NCI-H1694 (cell line): ENCODE results near the gene NRM.
"Not testable (repeated sequence)": the region's sequence is repeated elsewhere in the genome, so short reads cannot be mapped to it uniquely, and the experiment has no call there.

Source experiments
- DNase-seq: peaks from one replicate; lab custom pipeline; 2025; lab: John Stamatoyannopoulos, UW

Gene NRM

GRCh38 chr6:30720738-30721197 is 30.0 kb upstream of the NRM start:
- no peak for DNase-seq

- DNase-seq: peak; percentile 95
Measured at GRCh38 chr6:30719791-30720737, 29.3 kb upstream of the NRM start, which contains the start of gene TUBB. Gene TUBB (plus strand): TSS chr6:30720352. CDS start chr6:30720507, 155 bp downstream.

DNA sequence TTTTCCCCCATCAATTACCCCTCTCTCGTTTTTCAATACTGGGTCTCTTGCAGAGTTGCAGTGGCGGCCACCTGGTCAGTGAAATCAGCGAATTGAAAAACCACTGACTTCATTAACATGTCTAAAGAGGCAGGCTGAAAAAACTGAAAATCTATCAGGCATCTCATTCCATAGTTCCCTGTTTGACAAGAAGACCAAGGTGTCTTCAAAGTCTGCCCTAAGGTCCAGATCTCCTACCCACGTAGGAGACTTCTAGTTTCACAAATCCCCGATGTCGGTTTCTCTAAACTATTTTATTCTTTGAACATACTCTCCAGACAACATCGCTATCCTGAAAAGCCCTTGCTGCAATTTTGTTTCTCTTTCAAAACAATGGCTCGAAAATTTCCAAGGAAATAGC is 28.6 kb upstream of the NRM start:
- no peak for DNase-seq

DNA sequence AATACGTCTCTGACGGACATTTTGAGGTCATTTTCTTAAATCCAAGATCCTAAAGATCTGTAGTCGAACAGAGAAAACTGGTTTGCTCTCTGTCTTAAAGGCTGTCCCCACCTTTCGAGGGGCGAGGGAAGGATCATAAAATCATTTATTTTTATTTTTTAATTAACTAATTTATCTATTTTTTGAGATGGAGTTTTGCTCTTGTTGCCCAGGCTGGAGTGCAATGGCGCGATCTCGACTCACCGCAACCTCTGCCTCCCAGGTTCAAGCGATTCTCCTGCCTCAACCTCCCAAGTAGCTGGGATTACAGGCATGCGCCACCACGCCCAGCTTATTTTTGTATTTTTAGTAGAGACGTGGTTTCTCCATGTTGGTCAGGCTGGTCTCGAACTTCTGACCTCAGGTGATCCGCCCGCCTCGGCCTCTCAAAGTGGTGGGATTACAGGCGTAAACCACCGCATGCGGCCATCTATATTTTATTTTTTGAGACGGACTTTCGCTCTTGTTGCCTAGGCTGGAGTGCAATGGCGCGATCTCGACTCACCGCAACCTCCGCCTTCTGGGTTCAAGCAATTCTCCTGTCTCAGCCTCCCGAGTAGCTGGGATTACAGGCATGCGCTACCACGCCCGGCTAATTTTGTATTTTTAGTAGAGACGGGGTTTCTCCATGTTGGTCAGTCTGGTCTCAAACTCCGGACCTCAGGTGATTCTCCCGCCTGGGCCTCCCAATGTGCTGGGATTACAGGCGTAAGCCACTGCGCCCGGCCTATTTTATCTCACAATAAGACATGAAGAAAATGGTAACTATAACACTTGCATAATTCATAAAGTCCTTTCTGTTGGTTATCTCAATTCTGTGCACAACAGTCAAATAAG is 27.3 kb upstream of the NRM start:
- DNase-seq: not testable (repeated sequence)

- DNase-seq: peak; percentile 98
Measured at GRCh38 chr6:30717129-30717844, 26.5 kb upstream of the NRM start, which contains the start of gene MDC1. Gene MDC1 (minus strand): TSS chr6:30717281. CDS start chr6:30715175, 2,106 bp downstream.

DNA sequence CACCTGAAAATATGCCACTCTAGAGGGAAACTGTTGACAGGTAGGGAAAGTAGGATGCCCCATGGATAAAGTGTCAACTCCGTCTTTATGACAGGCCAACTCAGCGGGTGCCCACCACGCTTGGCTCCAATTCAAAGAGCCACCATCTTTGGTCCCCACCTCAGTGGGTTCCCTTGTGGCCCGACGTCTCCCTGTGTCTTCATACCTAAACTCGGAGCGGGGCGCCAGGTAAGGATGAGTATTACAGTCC is 26.0 kb upstream of the NRM start:
- no peak for DNase-seq

DNA sequence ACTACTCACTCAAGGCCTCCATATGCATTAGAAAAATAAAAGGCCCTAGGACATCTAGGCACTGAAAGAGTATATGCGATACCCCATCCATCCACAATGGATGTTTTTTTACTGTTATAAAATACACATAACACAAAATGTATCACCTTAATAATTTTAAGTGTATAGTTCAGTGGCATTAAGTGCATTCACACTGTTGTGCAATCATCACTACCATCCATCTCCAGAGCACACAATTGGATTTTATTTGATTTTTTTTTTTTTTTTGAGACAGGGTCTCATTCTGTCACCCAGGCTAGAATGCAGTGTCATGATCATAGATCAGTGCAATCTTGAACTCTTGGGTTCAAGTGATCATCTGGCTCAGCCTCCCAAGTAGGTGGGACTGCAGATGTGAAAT is 23.5 kb upstream of the NRM start:
- DNase-seq: no peak

DNA sequence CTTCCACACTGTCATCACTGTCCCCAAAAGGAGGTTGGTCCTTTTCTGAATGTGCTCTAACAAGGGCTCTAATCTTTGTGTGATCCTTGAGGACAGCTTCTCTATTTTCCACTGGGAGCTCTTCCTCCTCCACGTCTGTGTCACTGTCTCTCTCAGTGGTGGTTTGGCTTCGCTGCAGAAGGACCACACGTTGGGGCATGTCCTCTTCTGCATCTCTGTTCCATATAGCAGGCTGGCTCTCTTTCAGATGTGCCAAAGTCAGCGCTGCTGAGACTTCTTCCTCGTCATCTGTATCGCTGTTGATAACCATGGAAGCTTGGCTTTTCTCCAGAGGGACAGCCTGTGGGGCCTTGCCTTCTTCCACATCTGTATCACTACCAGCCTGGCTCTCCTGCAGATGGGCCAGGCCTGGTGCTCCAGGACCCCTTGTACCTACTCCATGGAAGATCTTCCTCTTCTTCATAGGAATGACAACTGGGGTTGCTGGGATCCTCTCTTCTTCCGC is 21.7 kb upstream of the NRM start:
- DNase-seq: no peak

DNA sequence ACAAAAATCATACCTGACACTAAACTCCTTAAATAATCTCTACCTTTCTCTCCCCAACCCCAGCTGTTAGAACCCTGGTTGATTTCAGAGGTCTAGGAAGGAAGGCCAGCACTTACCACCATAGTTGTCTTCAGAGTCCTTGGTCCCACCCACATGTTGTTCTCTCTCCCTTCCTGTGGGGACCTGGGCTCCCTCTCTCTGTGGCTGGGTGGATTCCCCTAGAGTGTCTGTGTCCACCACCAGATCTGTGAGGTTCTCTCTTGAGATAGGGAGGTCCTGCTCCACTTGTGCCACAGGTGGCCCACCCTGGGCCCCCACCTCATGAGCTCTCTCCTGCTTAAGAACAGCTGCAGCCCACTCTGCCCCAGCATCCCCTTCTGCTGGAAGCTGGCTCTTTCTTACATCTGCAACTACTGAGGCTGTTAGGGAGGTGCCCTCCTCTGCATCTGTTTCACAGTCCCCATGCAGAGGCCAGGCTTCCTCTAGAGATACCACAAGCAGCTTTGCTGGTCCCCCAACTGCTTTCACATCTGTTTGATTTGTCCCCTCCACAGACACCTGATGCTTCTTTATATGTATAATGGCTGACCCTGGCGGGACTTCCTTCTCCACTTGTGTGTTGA is 21.1 kb upstream of the NRM start:
- DNase-seq: no peak

DNA sequence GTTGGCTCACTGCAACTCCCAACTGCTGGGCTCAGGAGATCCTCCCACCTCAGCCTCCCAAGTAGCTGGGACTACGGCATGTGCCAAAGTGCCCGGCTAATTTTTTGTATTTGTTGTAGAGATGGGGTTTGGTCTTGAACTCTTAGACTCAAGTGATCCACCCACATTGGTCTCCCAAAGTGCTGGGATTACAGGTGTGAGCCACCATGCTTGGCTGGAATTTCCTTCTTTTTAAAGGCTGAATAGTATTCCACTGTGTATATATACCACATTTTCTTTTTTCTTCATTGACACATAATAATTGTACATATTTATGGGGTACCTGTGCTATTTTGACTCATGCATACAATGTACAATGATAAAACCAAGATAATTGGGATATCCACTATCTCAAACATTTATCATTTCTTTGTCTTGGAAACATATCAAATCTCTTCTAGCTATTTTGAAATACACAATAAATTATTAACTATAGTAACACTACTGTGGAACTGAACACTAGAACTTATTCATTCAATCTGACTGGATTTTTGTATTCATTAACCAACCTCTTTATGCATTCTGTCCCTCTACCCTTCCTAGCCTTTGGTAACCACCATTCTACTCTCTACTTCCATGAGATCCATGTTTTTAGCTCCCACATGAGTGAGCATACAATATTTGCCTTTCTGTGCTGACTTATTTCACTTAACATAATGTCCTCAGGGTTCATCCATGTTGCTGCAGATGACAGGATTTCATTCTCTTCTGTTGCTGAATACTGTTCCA is 18.5 kb upstream of the NRM start:
- DNase-seq: no peak

DNA sequence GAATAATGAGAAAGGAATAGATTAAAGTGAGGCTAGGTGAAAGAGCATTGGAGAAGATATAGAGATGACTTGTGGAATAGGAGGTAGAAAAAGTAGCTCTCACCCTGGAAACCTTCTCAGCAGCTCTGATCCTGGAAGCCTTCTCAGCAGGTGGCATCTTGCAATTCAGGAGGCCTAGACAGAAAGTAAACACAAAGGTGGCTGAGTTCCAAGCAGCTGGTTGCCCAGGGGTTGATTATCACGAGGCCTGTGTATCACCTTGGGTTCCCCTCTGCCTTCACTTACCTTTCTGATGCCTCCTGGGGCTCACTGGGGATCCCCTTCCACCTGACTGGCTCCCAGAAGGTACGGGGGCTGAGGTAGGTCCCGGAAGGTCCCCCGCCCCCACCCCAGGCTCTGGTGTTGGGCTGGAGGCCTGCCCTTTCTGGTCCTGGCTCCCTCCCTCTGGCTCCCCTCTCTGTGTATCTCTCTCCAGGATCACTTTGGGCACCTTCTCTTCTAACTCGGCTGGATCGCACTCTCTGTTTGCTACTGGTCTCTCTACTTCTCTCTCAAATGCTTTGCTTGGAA is 16.6 kb upstream of the NRM start:
- no peak for DNase-seq

DNA sequence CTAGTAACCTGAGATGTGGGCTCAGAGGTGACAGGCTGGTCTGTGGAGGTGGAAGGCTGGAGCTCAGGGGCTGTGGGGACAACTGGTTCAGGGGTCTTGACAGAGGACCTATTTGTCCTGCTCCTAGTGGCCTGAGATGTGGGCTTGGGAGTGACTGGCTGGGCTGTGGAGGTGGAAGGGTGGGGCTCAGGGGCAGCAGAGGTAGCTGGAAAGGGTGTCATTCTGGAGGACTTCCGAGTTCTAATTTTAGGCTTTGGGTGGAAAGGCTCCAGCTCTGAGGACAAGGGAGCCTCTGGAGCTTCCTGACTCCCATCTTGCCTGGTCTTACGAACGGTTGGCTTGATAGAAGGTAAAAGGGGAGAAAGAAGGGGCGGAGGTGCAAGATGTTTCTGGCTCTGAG is 14.8 kb upstream of the NRM start:
- no peak for DNase-seq

GRCh38 chr6:30703821-30704220 is 13.0 kb upstream of the NRM start:
- DNase-seq: no peak

DNA sequence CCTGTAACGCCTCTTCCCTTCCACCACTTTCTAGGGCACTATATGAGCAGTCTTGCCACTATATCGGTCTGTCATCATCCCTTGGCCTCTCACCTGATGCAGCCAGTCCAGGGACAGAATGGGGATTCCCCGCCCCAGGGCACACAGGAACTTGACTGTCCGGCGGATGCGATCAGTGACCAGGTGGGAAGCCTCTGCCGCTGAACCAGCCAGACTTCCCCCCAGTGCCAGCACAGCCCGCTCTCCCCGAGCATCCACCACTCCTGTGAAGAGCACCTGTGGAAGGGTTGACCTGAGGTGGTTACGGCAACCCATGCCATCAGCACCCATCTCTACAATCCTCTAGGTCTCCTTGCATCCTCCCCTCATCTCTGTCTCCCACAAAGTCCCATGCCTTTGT is 12.2 kb upstream of the NRM start:
- DNase-seq: no peak

GRCh38 chr6:30700340-30700739 is 9.6 kb upstream of the NRM start:
- DNase-seq: no peak

DNA sequence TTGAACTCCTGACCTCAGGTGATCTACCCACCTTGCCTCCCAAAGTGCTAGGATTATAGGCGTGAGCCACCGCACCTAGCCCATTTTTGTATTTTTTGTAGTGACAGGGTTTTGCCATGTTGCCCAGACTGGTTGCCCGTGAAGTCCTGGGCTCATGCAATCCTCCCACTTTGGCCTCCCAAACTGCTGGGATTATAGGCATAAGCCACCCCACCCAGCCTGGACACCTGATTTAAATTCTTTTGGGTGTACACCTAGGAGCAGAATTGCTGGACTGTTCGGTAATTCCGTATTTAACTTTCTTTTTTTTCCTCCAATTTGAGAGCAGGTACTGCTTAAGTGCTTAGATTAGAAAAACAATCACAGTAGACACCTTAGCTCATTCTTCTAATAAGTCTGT is 5.6 kb upstream of the NRM start:
- DNase-seq: no peak

DNA sequence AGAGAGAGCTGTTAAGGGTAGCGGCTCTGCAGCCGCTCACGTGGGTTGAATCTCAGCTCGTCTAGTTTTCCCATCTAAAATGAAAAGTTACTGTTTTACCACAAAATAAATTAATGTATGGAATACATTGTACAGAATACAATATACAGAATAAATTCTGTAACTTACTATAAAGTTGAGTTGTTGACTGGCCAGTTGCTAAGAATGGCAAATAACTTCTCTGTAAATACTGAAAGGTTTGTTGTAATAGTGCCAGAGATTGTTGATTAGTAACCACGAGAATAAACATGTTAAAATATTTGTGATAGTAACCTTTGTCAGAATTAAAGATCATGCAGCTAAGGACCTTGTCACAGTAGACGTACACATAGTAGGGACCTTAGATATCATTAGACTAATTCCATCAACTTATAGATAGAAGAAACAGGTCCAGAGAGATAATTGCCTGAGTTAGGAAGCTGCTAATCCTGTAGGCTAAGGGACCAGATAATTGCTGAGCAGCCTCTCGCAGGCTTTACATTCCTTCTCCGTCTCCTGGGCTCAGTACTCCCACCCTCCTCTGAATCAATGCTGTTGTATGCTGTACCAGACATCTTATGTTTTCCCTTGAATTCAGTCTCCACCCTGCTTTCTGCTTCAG is 544 bp upstream of the NRM start:
- DNase-seq: no peak

DNA sequence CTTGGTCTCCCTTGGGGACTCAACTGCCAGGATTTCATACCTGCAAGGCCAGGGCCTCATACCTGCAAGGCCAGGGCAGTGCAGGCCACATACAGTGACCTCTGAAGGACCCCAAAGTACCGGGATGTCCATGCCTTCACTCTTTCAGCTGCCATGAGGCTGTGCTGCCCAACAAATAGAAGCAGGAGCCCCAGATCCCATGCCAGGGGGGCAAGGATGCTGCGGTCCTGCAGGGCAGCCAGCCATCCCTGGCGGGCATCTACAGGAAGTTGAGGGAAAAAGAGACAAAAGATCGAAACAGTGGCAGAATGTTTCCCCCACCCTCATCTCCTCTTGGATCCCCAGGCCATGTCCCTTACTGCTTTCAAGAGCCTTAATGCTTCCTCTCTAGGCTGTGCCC is 799 bp downstream of the NRM start:
- no peak for DNase-seq

GRCh38 chr6:30689022-30689865 is 1.5 kb downstream of the NRM start:
- no peak for DNase-seq
